ENCODE data around the gene TTC28. TPM values are rescaled to one million over a fixed set of nuclear protein-coding genes. Genes with fewer than 3 reads are reported as not detected.

Gene TTC28
- total and polyA plus RNA-seq, 11 donors = 5.1 to 34.9 (median 21.8) TPM

- intact Hi-C loops (cut with DNase I) = no loop called here
- H3K4me1 ChIP-seq = peaks cover 0 to 9% (median 0%) of the 10 kb centered on the region in 12 donors
- 65 to 78% (median 73%) methylated on average over 4 of the region's 4 CpGs for WGBS, 4 donors
Observed at GRCh38 chr22:27947448-27947847, 732.2 kb downstream of the TTC28 start.

GRCh38 chr22:27941143-27941542 lies 738.5 kb downstream of the TTC28 start:
- DNase-seq = no peak
- Histone ChIP-seq H3K9me3 (no peaks in the 10 kb centered on the region), H3K4me1 (no peaks in the 10 kb centered on the region), H3K4me3 (no peak overlapping the region), H3K36me3 (peaks cover 0 to 5% (median 0%) of the 10 kb centered on the region in 9 donors), H3K27me3 (no peaks in the 10 kb centered on the region), H3K27ac (no peak overlapping the region)
- intact Hi-C loops (cut with DNase I) = no loop called here
- TF ChIP-seq POLR2A (IDR thresholded peaks at IDR 0.05) = no peak
- no peak for TF ChIP-seq CTCF (IDR thresholded peaks at IDR 0.05)
- ATAC-seq = no peak

More at GRCh38 chr22:27947448-27947847, 732.2 kb downstream of the TTC28 start:
- no peak for DNase-seq
- H3K36me3 ChIP-seq = peaks cover 0 to 5% (median 0%) of the 10 kb centered on the region in 9 donors
- no peaks in the 10 kb centered on the region for H3K9me3 ChIP-seq
- no peak overlapping the region for H3K4me3 ChIP-seq
- TF ChIP-seq POLR2A (IDR thresholded peaks at IDR 0.05) = no peak
- no peak for TF ChIP-seq CTCF (IDR thresholded peaks at IDR 0.05)
- no peak for ATAC-seq
- no peaks in the 10 kb centered on the region for H3K27me3 ChIP-seq
- H3K27ac ChIP-seq = no peak overlapping the region

GRCh38 chr22:27937453-27937852 lies 742.2 kb downstream of the TTC28 start:
- no peak for ATAC-seq
- no peaks in the 10 kb centered on the region for H3K36me3 ChIP-seq
- intact Hi-C loops (cut with DNase I) = loop anchor here in 1 of 10 donors (10.0 kb wide), 1 partner anchor 47 kb away; no protein-coding TSS in a partner anchor
- no peaks in the 10 kb centered on the region for H3K9me3 ChIP-seq
- no peak for DNase-seq
- H3K4me3 ChIP-seq = no peak overlapping the region
- no peak for TF ChIP-seq POLR2A (IDR thresholded peaks at IDR 0.05)
- TF ChIP-seq CTCF (IDR thresholded peaks at IDR 0.05) = peak in 3 of 12 donors; percentile 8 to 23 (median 19)
- no peaks in the 10 kb centered on the region for H3K27me3 ChIP-seq
- no peak overlapping the region for H3K27ac ChIP-seq
- WGBS, 4 donors = 85 to 96% (median 94%) methylated on average over 2 of the region's 2 CpGs
- H3K4me1 ChIP-seq = no peaks in the 10 kb centered on the region

GRCh38 chr22:27935897-27936296 lies 743.7 kb downstream of the TTC28 start:
- Histone ChIP-seq H3K27ac (no peak overlapping the region), H3K9me3 (no peaks in the 10 kb centered on the region), H3K36me3 (no peaks in the 10 kb centered on the region), H3K27me3 (no peaks in the 10 kb centered on the region), H3K4me1 (no peaks in the 10 kb centered on the region), H3K4me3 (no peak overlapping the region)
- ATAC-seq (no peak), DNase-seq (no peak)
- intact Hi-C loops (cut with DNase I) = loop anchor here in 1 of 10 donors (10.0 kb wide), 1 partner anchor 49 kb away; no protein-coding TSS in a partner anchor
- 43 to 69% (median 50%) methylated on average over 1 of the region's 1 CpG for WGBS, 4 donors
- TF ChIP-seq POLR2A (IDR thresholded peaks at IDR 0.05) (no peak), CTCF (IDR thresholded peaks at IDR 0.05) (no peak)

All from heart left ventricle (tissue), 16 donors.